H1 (cell line): ENCODE measurements around the gene KLRK1. TPM values are rescaled to one million over a fixed set of nuclear protein-coding genes. Genes with fewer than 3 reads are reported as not detected.

ENCODE experiments used
- CTCF ChIA-PET: fragments of 300-600 bp; sonication (Branson Sonifier 250); formaldehyde crosslinking; loops from one replicate; lab custom pipeline; 2021; ENCODE audit not compliant: partially characterized antibody; lab: Charles Lee
- POLR2A ChIA-PET: fragments of 300-600 bp; sonication (Branson Sonifier 250); formaldehyde crosslinking; loops from one replicate; lab custom pipeline; 2021; ENCODE audit warnings: inconsistent platforms; ENCODE audit not compliant: partially characterized antibody; lab: Charles Lee
- DNase-seq, 2 experiments: peaks; one replicate each; pipeline versions ENCODE4 v3.0.0 to v3.0.0-alpha.2; 2010 to 2022; ENCODE audit warnings: low spot score in 2 of 2, low read depth in 1 of 2, mixed read lengths in 1 of 2
- FAIRE-seq: peaks from 2 replicates; lab custom pipeline; 2011; peaks lifted over from hg19 to GRCh38; lab: Jason Lieb, UNC
- H2AFZ ChIP-seq: 2 replicates; pipeline ENCODE4 v1.8.1; 2012; ENCODE audit warnings: low read length, inconsistent platforms
- H2AK5ac ChIP-seq: 2 replicates; pipeline ENCODE4 v1.6.1; 2013; ENCODE audit warnings: low read depth, low read length
- H2BK120ac ChIP-seq: replicated peaks from 2 replicates; pipeline ENCODE3; 2013; ENCODE audit warnings: low read depth, low read length, inconsistent platforms
- H2BK12ac ChIP-seq: 2 replicates; pipeline ENCODE4 v1.6.1; 2013; ENCODE audit warnings: low read depth, low read length
- H2BK15ac ChIP-seq: 2 replicates; pipeline ENCODE4 v1.6.1; 2013; ENCODE audit warnings: low read length
- H2BK20ac ChIP-seq: 2 replicates; pipeline ENCODE4 v1.6.1; 2013; ENCODE audit warnings: low read length
- H2BK5ac ChIP-seq: 2 replicates; pipeline ENCODE4 v1.6.1; 2013; ENCODE audit warnings: low read depth, low read length
- H3K14ac ChIP-seq: 2 replicates; pipeline ENCODE4 v1.6.1; 2013; ENCODE audit warnings: inconsistent platforms; ENCODE audit not compliant: insufficient read length
- H3K18ac ChIP-seq: 2 replicates; pipeline ENCODE4 v1.6.1; 2013; ENCODE audit warnings: low read length; ENCODE audit errors: extremely low read depth
- H3K23ac ChIP-seq: 2 replicates; pipeline ENCODE4 v1.6.1; 2013; ENCODE audit warnings: inconsistent platforms; ENCODE audit not compliant: insufficient read length
- H3K23me2 ChIP-seq: 2 replicates; pipeline ENCODE4 v1.6.1; 2013; ENCODE audit warnings: low read depth, low read length
- H3K27ac ChIP-seq: 2 replicates; pipeline ENCODE4 v1.6.1; 2011; ENCODE audit warnings: low read depth, low read length, inconsistent platforms
- H3K27me3 ChIP-seq, 4 experiments: replicated peaks in 1 of 4; 1 replicate in 1 of 4; 2 replicates in 3 of 4; pipeline versions ENCODE4 v1.6.1 to v1.8.1; 2011 to 2013; ENCODE audit warnings: low read length in 3 of 4, mild to moderate bottlenecking in 3 of 4, inconsistent platforms in 2 of 4, mixed read lengths in 2 of 4, moderate library complexity in 1 of 4; ENCODE audit not compliant: control insufficient read depth in 3 of 4, insufficient read depth in 3 of 4; ENCODE audit errors: extremely low read depth in 1 of 4
- H3K36me3 ChIP-seq, 4 experiments: 2 replicates each; pipeline versions ENCODE4 v1.6.1 to v1.8.1; 2011 to 2013; ENCODE audit warnings: mild to moderate bottlenecking in 4 of 4, low read length in 3 of 4, moderate library complexity in 2 of 4, control low read depth in 1 of 4, inconsistent platforms in 1 of 4; ENCODE audit not compliant: insufficient read depth in 4 of 4, control insufficient read depth in 2 of 4
- H3K4ac ChIP-seq: replicated peaks from 2 replicates; pipeline ENCODE3; 2013; ENCODE audit warnings: low read length, low read depth, mixed read lengths, inconsistent platforms; ENCODE audit not compliant: insufficient read length
- H3K4me1 ChIP-seq, 4 experiments: replicated peaks in 1 of 4; 1 replicate in 1 of 4; 2 replicates in 3 of 4; pipeline versions ENCODE4 v1.6.1 to v1.8.1; 2011 to 2013; ENCODE audit warnings: low read length in 3 of 4, inconsistent platforms in 2 of 4, mixed read lengths in 1 of 4; ENCODE audit not compliant: insufficient read depth in 4 of 4, control insufficient read depth in 3 of 4
- H3K4me2 ChIP-seq, 2 experiments: 2 replicates each; pipeline versions ENCODE4 v1.6.1 to v1.8.1; 2011 to 2013; ENCODE audit warnings: low read depth in 2 of 2, low read length in 2 of 2, control low read depth in 1 of 2, inconsistent platforms in 1 of 2, mild to moderate bottlenecking in 1 of 2; ENCODE audit not compliant: insufficient read depth in 1 of 2
- H3K4me3 ChIP-seq, 4 experiments: fragments of 200-600, 300-600 bp in 1 of 4; sonication (generic), shearing (Covaris generic), sonication (Bioruptor Twin) in 1 of 4; 2 replicates each; pipeline versions ENCODE4 v1.5.1 to v1.8.1; 2011 to 2016; ENCODE audit warnings: low read length in 4 of 4, low read depth in 3 of 4, control low read depth in 2 of 4, inconsistent platforms in 2 of 4, mild to moderate bottlenecking in 2 of 4, mixed read lengths in 1 of 4, moderate library complexity in 1 of 4; ENCODE audit not compliant: insufficient read depth in 2 of 4; ENCODE audit errors: extremely low read depth in 1 of 4
- H3K56ac ChIP-seq: replicated peaks from 2 replicates; pipeline ENCODE3; 2013; ENCODE audit warnings: low read depth, mild to moderate bottlenecking, mixed read lengths, low read length, inconsistent platforms; ENCODE audit not compliant: insufficient read length
- H3K79me1 ChIP-seq: 2 replicates; pipeline ENCODE4 v1.6.1; 2013; ENCODE audit warnings: low read depth, low read length, control low read depth
- H3K79me2 ChIP-seq, 2 experiments: 2 replicates each; pipeline versions ENCODE4 v1.6.1 to v1.8.1; 2012 to 2013; ENCODE audit warnings: low read length in 2 of 2, mild to moderate bottlenecking in 2 of 2, inconsistent platforms in 1 of 2; ENCODE audit not compliant: insufficient read depth in 2 of 2, control insufficient read depth in 1 of 2
- H3K9ac ChIP-seq, 4 experiments: replicated peaks in 1 of 4; 1 replicate in 1 of 4; 2 replicates in 3 of 4; pipeline versions ENCODE4 v1.6.1 to v1.8.1; 2011 to 2013; ENCODE audit warnings: low read depth in 3 of 4, low read length in 3 of 4, control low read depth in 2 of 4, mild to moderate bottlenecking in 2 of 4, moderate library complexity in 2 of 4, inconsistent platforms in 1 of 4; ENCODE audit errors: extremely low read depth in 1 of 4
- H3K9me3 ChIP-seq, 2 experiments: 2 replicates each; pipeline versions ENCODE4 v1.6.1 to v1.8.1; 2012 to 2013; ENCODE audit warnings: mild to moderate bottlenecking in 2 of 2, moderate library complexity in 2 of 2, control low read depth in 1 of 2, inconsistent platforms in 1 of 2, low read depth in 1 of 2, low read length in 1 of 2, mixed read lengths in 1 of 2; ENCODE audit not compliant: insufficient read depth in 2 of 2
- H4K20me1 ChIP-seq, 2 experiments: replicated peaks in 1 of 2; 2 replicates each; pipeline versions ENCODE3 to v1.8.1; 2011 to 2013; ENCODE audit warnings: inconsistent platforms in 2 of 2, low read length in 2 of 2, mild to moderate bottlenecking in 1 of 2; ENCODE audit not compliant: insufficient read depth in 2 of 2, control insufficient read depth in 1 of 2
- H4K5ac ChIP-seq: 2 replicates; pipeline ENCODE4 v1.6.1; 2013; ENCODE audit warnings: low read length, low read depth, mixed read lengths, inconsistent platforms; ENCODE audit not compliant: insufficient read length
- H4K8ac ChIP-seq: 2 replicates; pipeline ENCODE4 v1.8.0; 2013; ENCODE audit warnings: mild to moderate bottlenecking, moderate library complexity, low read length, inconsistent platforms; ENCODE audit not compliant: insufficient read depth; ENCODE audit errors: extremely low read depth
- H4K91ac ChIP-seq: replicated peaks from 2 replicates; pipeline ENCODE3; 2013; ENCODE audit warnings: low read length, mixed read lengths, inconsistent platforms; ENCODE audit not compliant: insufficient read length
- CREB1 ChIP-seq: IDR thresholded peaks from 2 replicates; pipeline ENCODE4 v1.6.1; 2012; ENCODE audit warnings: inconsistent platforms
- CTBP2 ChIP-seq: IDR thresholded peaks from 2 replicates; pipeline ENCODE4 v1.7.0; 2011; ENCODE audit warnings: borderline replicate concordance, mild to moderate bottlenecking, moderate library complexity, mixed read lengths, low read length; ENCODE audit not compliant: insufficient read depth, insufficient read length
- SIX5 ChIP-seq: IDR thresholded peaks from 2 replicates; pipeline ENCODE4 v1.6.1; 2011; ENCODE audit warnings: mild to moderate bottlenecking, low read depth, low read length
- YY1 ChIP-seq: IDR thresholded peaks from 2 replicates; pipeline ENCODE4 v1.6.1; 2011; ENCODE audit warnings: low read depth, mild to moderate bottlenecking, low read length
- WGBS, 2 experiments: shearing (Covaris generic) in 1 of 2; methylation state at CpG; one replicate each; pipeline versions ENCODE4 v1.1.6 to v1.1.7; 2013 to 2015; ENCODE audit warnings: low lambda C conversion rate in 2 of 2, mixed read lengths in 2 of 2, inconsistent platforms in 1 of 2, low coverage in 1 of 2, missing lambda C conversion rate in 1 of 2; ENCODE audit not compliant: insufficient replicate concordance in 2 of 2, insufficient coverage in 1 of 2, insufficient read length in 1 of 2; ENCODE audit errors: extremely low coverage in 1 of 2, missing lambda C conversion rate in 1 of 2; 5-methylcytosine and 5-hydroxymethylcytosine counted together
- polyA plus RNA-seq, 7 experiments: library from polyadenylated mRNA; depleted of rRNA in 3 of 7; stranded (reverse) in 5 of 7; unstranded in 2 of 7; fragments of >200 nt in 5 of 7; fragments of 200-250 nt in 2 of 7; gene quantifications; 1 replicate in 5 of 7; 2 replicates in 1 of 7; 4 replicates in 1 of 7; pipeline versions ENCODE4 v1.2.1 to v1.2.3, GENCODE V29; 2011 to 2013; ENCODE audit warnings: missing spikeins in 2 of 7, mixed read lengths in 2 of 7
- total RNA-seq: library from RNA; stranded (reverse); fragmentation: NEBNext Ultra II Directional; extraction: Animal tissue kit (Norgen Biotek cat#: 25700); gene quantifications from 2 replicates; pipeline ENCODE4 v1.2.1, GENCODE V29; 2021

Gene KLRK1
- total and polyA plus RNA-seq, 2 of the 8 experiments (the other 6 are each of a cell fraction or from before 2014, with no cell fraction given): not detected

DNA sequence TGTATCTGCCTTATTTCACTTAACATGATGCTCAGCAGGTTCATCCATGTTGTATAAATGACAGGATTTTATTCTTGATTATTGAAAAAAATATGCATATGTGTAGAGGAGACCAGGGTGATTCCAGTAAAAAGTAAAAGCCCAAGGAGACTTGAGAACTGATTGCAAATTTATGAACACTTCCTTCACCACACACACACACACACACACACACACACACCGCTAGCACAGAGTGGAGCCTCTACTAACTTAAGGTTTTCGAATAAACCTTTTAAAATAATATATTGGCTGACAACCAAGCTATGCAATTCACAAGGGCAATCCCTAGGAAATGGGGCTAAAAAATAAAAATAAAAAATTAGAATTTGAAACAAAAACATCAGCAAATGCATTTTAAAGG is 8.3 kb upstream of the KLRK1 start:
- no peak overlapping the region for H2BK15ac ChIP-seq
- WGBS, 2 experiments: 81% methylated on average over 2 of the region's 2 CpGs; no CpG with 5 or more reads in 1 of the 2 experiments
- no peaks in the 10 kb centered on the region for H3K79me1 ChIP-seq
- no peak overlapping the region for H2BK12ac ChIP-seq
- H2AFZ ChIP-seq: no peak overlapping the region
- no peaks in the 10 kb centered on the region for H3K4me1 ChIP-seq
- no peaks in the 10 kb centered on the region for H3K23me2 ChIP-seq
- H2AK5ac ChIP-seq: no peak overlapping the region
- DNase-seq (no peak), FAIRE-seq (no peak)
- H3K4me3 ChIP-seq: no peak overlapping the region
- ChIA-PET CTCF (interaction anchor here (0.8 kb wide), 1 partner anchor 10 kb away, joined by 3 read pairs; no protein-coding TSS in a partner anchor), POLR2A (no interaction called here)
- H3K56ac ChIP-seq: no peak overlapping the region
- no peak overlapping the region for H3K27ac ChIP-seq
- H2BK5ac ChIP-seq: no peak overlapping the region
- no peaks in the 10 kb centered on the region for H3K9me3 ChIP-seq
- H3K4me2 ChIP-seq: no peak overlapping the region
- H3K14ac ChIP-seq: no peak overlapping the region
- TF ChIP-seq CTBP2 (no peak), CREB1 (no peak), SIX5 (no peak), YY1 (no peak)
- peaks cover 0 to 1% (median 0%) of the 10 kb centered on the region in 4 experiments; a peak in 1 of 7 replicates for H3K27me3 ChIP-seq
- H3K36me3 ChIP-seq: no peaks in the 10 kb centered on the region
- H3K18ac ChIP-seq: no peak overlapping the region
- H3K9ac ChIP-seq: no peak overlapping the region
- no peak overlapping the region for H2BK120ac ChIP-seq
- no peak overlapping the region for H4K91ac ChIP-seq
- no peaks in the 10 kb centered on the region for H3K79me2 ChIP-seq
- H4K20me1 ChIP-seq: no peaks in the 10 kb centered on the region
- no peak overlapping the region for H4K5ac ChIP-seq
- H3K23ac ChIP-seq: no peak overlapping the region
- no peak overlapping the region for H4K8ac ChIP-seq
- H3K4ac ChIP-seq: no peak overlapping the region
- H2BK20ac ChIP-seq: no peak overlapping the region
